ENCODE data around the gene CKS2. TPM values are rescaled to one million over a fixed set of nuclear protein-coding genes. Genes with fewer than 3 reads are reported as not detected.

Gene CKS2
- total RNA-seq, 1 donor, result 17.0 TPM

GRCh38 chr9:89319015-89319905, 8.3 kb downstream of the CKS2 start:
- TF ChIP-seq, protein P1, sequence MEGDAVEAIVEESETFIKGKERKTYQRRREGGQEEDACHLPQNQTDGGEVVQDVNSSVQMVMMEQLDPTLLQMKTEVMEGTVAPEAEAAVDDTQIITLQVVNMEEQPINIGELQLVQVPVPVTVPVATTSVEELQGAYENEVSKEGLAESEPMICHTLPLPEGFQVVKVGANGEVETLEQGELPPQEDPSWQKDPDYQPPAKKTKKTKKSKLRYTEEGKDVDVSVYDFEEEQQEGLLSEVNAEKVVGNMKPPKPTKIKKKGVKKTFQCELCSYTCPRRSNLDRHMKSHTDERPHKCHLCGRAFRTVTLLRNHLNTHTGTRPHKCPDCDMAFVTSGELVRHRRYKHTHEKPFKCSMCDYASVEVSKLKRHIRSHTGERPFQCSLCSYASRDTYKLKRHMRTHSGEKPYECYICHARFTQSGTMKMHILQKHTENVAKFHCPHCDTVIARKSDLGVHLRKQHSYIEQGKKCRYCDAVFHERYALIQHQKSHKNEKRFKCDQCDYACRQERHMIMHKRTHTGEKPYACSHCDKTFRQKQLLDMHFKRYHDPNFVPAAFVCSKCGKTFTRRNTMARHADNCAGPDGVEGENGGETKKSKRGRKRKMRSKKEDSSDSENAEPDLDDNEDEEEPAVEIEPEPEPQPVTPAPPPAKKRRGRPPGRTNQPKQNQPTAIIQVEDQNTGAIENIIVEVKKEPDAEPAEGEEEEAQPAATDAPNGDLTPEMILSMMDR (IDR thresholded peaks at IDR 0.05; ENCODE audit: extremely low read depth, low read depth, low read length), result peak; percentile 89
- H3K4me2 ChIP-seq (ENCODE audit: insufficient read depth, low read length), result peak overlapping the region; percentile 85
- peak overlapping the region; percentile 78 for H3K4me3 ChIP-seq (ENCODE audit: insufficient read depth, low read length)
- peaks cover 27% of the 10 kb centered on the region for H3K36me3 ChIP-seq (ENCODE audit: insufficient read depth, low read length)
- peaks cover 30% of the 10 kb centered on the region for H3K4me1 ChIP-seq (ENCODE audit: insufficient read depth, low read length)
- H2AFZ ChIP-seq (ENCODE audit: low read length), result peak overlapping the region; percentile 52
- no peaks in the 10 kb centered on the region for H4K20me1 ChIP-seq (ENCODE audit: insufficient read depth, low read length)
- peak overlapping the region; percentile 96 for H3K27ac ChIP-seq (ENCODE audit: low read depth, low read length)
- no peaks in the 10 kb centered on the region for H3K27me3 ChIP-seq (ENCODE audit: insufficient read depth, low read length)
- DNase-seq (ENCODE audit: insufficient read length, low spot score, missing footprints), result no peak
- H3K9me3 ChIP-seq (ENCODE audit: low read depth, low read length), result no peaks in the 10 kb centered on the region
- peaks cover 80% of the 10 kb centered on the region for H3K79me2 ChIP-seq (ENCODE audit: insufficient read depth, low read length)

GRCh38 chr9:89323390-89323789, 12.4 kb downstream of the CKS2 start:
- H3K4me1 ChIP-seq (ENCODE audit: insufficient read depth, low read length), result peaks cover 11% of the 10 kb centered on the region
- H3K27ac ChIP-seq (ENCODE audit: low read depth, low read length), result no peak overlapping the region
- no peaks in the 10 kb centered on the region for H3K9me3 ChIP-seq (ENCODE audit: low read depth, low read length)
- TF ChIP-seq, protein P1 (IDR thresholded peaks at IDR 0.05; ENCODE audit: extremely low read depth, low read depth, low read length), result no peak
- H4K20me1 ChIP-seq (ENCODE audit: insufficient read depth, low read length), result no peaks in the 10 kb centered on the region
- no peaks in the 10 kb centered on the region for H3K27me3 ChIP-seq (ENCODE audit: insufficient read depth, low read length)
- no peak overlapping the region for H2AFZ ChIP-seq (ENCODE audit: low read length)
- no peak overlapping the region for H3K4me3 ChIP-seq (ENCODE audit: insufficient read depth, low read length)
- H3K79me2 ChIP-seq (ENCODE audit: insufficient read depth, low read length), result peaks cover 61% of the 10 kb centered on the region
- H3K36me3 ChIP-seq (ENCODE audit: insufficient read depth, low read length), result peaks cover 25% of the 10 kb centered on the region
- no peak for DNase-seq (ENCODE audit: insufficient read length, low spot score, missing footprints)
- no peak overlapping the region for H3K4me2 ChIP-seq (ENCODE audit: insufficient read depth, low read length)

- no peaks in the 10 kb centered on the region for H3K27me3 ChIP-seq (ENCODE audit: insufficient read depth, low read length)
- no peak overlapping the region for H3K4me3 ChIP-seq (ENCODE audit: insufficient read depth, low read length)
- no peak overlapping the region for H2AFZ ChIP-seq (ENCODE audit: low read length)
- DNase-seq (ENCODE audit: insufficient read length, low spot score, missing footprints), result no peak
- H3K9me3 ChIP-seq (ENCODE audit: low read depth, low read length), result no peaks in the 10 kb centered on the region
- peaks cover 46% of the 10 kb centered on the region for H3K79me2 ChIP-seq (ENCODE audit: insufficient read depth, low read length)
- H3K27ac ChIP-seq (ENCODE audit: low read depth, low read length), result no peak overlapping the region
- TF ChIP-seq, protein P1 (IDR thresholded peaks at IDR 0.05; ENCODE audit: extremely low read depth, low read depth, low read length), result no peak
- H4K20me1 ChIP-seq (ENCODE audit: insufficient read depth, low read length), result no peaks in the 10 kb centered on the region
- H3K4me2 ChIP-seq (ENCODE audit: insufficient read depth, low read length), result no peak overlapping the region
- H3K4me1 ChIP-seq (ENCODE audit: insufficient read depth, low read length), result no peaks in the 10 kb centered on the region
- peaks cover 40% of the 10 kb centered on the region for H3K36me3 ChIP-seq (ENCODE audit: insufficient read depth, low read length)
These were observed 14.7 kb downstream of the CKS2 start for GRCh38 chr9:89325733-89326132.

DNA sequence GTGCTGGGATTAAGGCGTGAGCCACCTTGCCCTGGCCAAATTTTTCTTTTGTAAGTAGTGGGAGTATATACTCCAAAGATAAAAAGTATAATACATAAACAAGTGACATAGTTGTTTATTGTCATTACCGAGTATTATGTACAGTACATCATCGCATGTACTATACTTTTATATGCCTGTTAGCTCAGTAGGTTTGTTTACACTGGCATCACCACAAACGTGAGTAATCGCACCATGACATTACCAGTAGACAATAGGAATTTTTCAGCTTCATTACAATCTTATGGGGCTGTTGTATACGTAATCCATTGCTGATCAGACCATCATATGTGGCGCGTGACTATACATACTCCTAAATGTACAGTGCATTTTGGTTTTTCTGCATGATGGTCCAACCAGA, 17.1 kb downstream of the CKS2 start:
- Histone ChIP-seq H3K4me1 (ENCODE audit: insufficient read depth, low read length) (no peaks in the 10 kb centered on the region), H3K27me3 (ENCODE audit: insufficient read depth, low read length) (no peaks in the 10 kb centered on the region), H3K4me2 (ENCODE audit: insufficient read depth, low read length) (no peak overlapping the region), H3K4me3 (ENCODE audit: insufficient read depth, low read length) (no peak overlapping the region), H2AFZ (ENCODE audit: low read length) (no peak overlapping the region), H3K36me3 (ENCODE audit: insufficient read depth, low read length) (peaks cover 53% of the 10 kb centered on the region), H3K27ac (ENCODE audit: low read depth, low read length) (no peak overlapping the region), H3K9me3 (ENCODE audit: low read depth, low read length) (no peaks in the 10 kb centered on the region), H4K20me1 (ENCODE audit: insufficient read depth, low read length) (no peaks in the 10 kb centered on the region), H3K79me2 (ENCODE audit: insufficient read depth, low read length) (peaks cover 26% of the 10 kb centered on the region)
- DNase-seq (ENCODE audit: insufficient read length, low spot score, missing footprints), result no peak
- TF ChIP-seq, protein P1 (IDR thresholded peaks at IDR 0.05; ENCODE audit: extremely low read depth, low read depth, low read length), result no peak
